HepG2 (cell line): ENCODE results near the gene IDUA. TPM values are rescaled to one million over a fixed set of nuclear protein-coding genes. Genes with fewer than 3 reads are reported as not detected.

Experiments used
- ATAC-seq: fragments of 200-7000 bp; cut with Tn5 transposase; 3 replicates; pipeline ENCODE4 v1.9.1; 2020; ENCODE audit warnings: mild to moderate bottlenecking, moderate library complexity
- BruUV-seq: library from RNA; stranded (reverse); fragments of 400-500 nt; replicated peaks from 2 replicates; lab custom pipeline; 2021; lab: Mats Ljungman, UMichigan
- CTCF ChIA-PET: fragments of 300-600 bp; formaldehyde crosslinking; extraction: SDS; loops from one replicate; lab custom pipeline; 2021; ENCODE audit warnings: low total read pairs, inconsistent platforms, low intra/inter-chr PET ratio; lab: Yijun Ruan, JAX
- POLR2A ChIA-PET: fragments of 350-600 bp; sonication (Branson Sonifier 250); formaldehyde crosslinking; loops from one replicate; lab custom pipeline; 2020; ENCODE audit warnings: antibody characterized with exemption, inconsistent platforms; lab: Yijun Ruan, JAX
- DNase-seq: peaks from one replicate; pipeline ENCODE4 v3.0.0-alpha.2; 2015; ENCODE audit warnings: low spot score
- FAIRE-seq: peaks from 3 replicates; lab custom pipeline; 2011; peaks lifted over from hg19 to GRCh38; lab: Jason Lieb, UNC
- H2AFZ ChIP-seq: one replicate; pipeline ENCODE4 v1.6.1; 2011; ENCODE audit warnings: low read length, inconsistent platforms
- H3K27ac ChIP-seq: fragments of 300-600 bp; 3 replicates; pipeline ENCODE4 v1.8.0; 2011; ENCODE audit warnings: mixed run types, mild to moderate bottlenecking, mixed read lengths, low read length, inconsistent platforms; ENCODE audit not compliant: insufficient read depth; ENCODE audit errors: extremely low read length
- H3K27me3 ChIP-seq, 2 experiments: fragments of 200-600 bp in 1 of 2; 2 replicates in 1 of 2; 3 replicates in 1 of 2; pipeline versions ENCODE4 v1.6.0 to v1.8.0; 2011; ENCODE audit warnings: low read length in 2 of 2, mild to moderate bottlenecking in 2 of 2, moderate library complexity in 2 of 2, inconsistent platforms in 1 of 2; ENCODE audit not compliant: insufficient read depth in 2 of 2, control insufficient read depth in 1 of 2
- H3K36me3 ChIP-seq, 2 experiments: fragments of 200-600 bp in 1 of 2; replicated peaks in 1 of 2; 2 replicates in 1 of 2; 3 replicates in 1 of 2; pipeline versions ENCODE4 v1.5.1 to v1.8.0; 2011; ENCODE audit warnings: low read length in 2 of 2, inconsistent platforms in 1 of 2; ENCODE audit not compliant: insufficient read depth in 2 of 2, control insufficient read depth in 1 of 2
- H3K4me1 ChIP-seq: 2 replicates; pipeline ENCODE4 v1.5.1; 2012; ENCODE audit warnings: low read length, inconsistent platforms; ENCODE audit not compliant: insufficient read depth
- H3K4me2 ChIP-seq: 2 replicates; pipeline ENCODE4 v1.6.0; 2011; ENCODE audit warnings: low read depth, low read length, inconsistent platforms
- H3K4me3 ChIP-seq, 3 experiments: fragments of 200-600 bp in 1 of 3; sonication (generic), shearing (Covaris generic) in 1 of 3; replicated peaks in 1 of 3; 2 replicates each; pipeline ENCODE4 v1.5.1; 2011 to 2016; ENCODE audit warnings: low read length in 3 of 3, inconsistent platforms in 2 of 3, low read depth in 2 of 3, mild to moderate bottlenecking in 2 of 3, control low read depth in 1 of 3, mixed read lengths in 1 of 3; ENCODE audit not compliant: insufficient read depth in 1 of 3
- H3K79me2 ChIP-seq: one replicate; pipeline ENCODE4 v1.6.1; 2011; ENCODE audit warnings: low read length, inconsistent platforms; ENCODE audit not compliant: insufficient read depth
- H3K9ac ChIP-seq: 2 replicates; pipeline ENCODE4 v1.6.0; 2011; ENCODE audit warnings: mild to moderate bottlenecking, low read depth, low read length, inconsistent platforms; ENCODE audit not compliant: insufficient read depth
- H3K9me3 ChIP-seq: 2 replicates; pipeline ENCODE4 v1.5.1; 2012; ENCODE audit warnings: mild to moderate bottlenecking, low read length
- H4K20me1 ChIP-seq: 2 replicates; pipeline ENCODE4 v1.6.0; 2011; ENCODE audit warnings: inconsistent platforms, mild to moderate bottlenecking, low read length, moderate library complexity; ENCODE audit not compliant: insufficient read depth
- AHR ChIP-seq: IDR thresholded peaks from 2 replicates; pipeline ENCODE4 v1.6.1; 2018; ENCODE audit warnings: missing genetic modification reagents, missing compliant biosample characterization
- CEBPZ ChIP-seq: IDR thresholded peaks from 2 replicates; pipeline ENCODE4 v1.6.1; 2012; ENCODE audit warnings: low read length, improper control_type of control experiment
- IKZF1 ChIP-seq: fragments of 450-650 bp; IDR thresholded peaks from 2 replicates; pipeline ENCODE4 v1.7.1; 2016
- MED8 ChIP-seq: sonication (generic); formaldehyde crosslinking; IDR thresholded peaks from 2 replicates; pipeline ENCODE4 v1.8.1; 2023; ENCODE audit warnings: mild to moderate bottlenecking, missing genetic modification reagents; ENCODE audit not compliant: insufficient replicate concordance
- PCBP1 ChIP-seq: fragments of 200-400 bp; formaldehyde crosslinking; IDR thresholded peaks from 2 replicates; pipeline ENCODE4 v1.6.1; 2017; ENCODE audit warnings: mild to moderate bottlenecking, low read depth, low read length, borderline replicate concordance
- SAFB2 ChIP-seq: sonication (generic); formaldehyde crosslinking; IDR thresholded peaks from 2 replicates; pipeline ENCODE4 v1.5.1; 2020; ENCODE audit warnings: missing genetic modification reagents, low read depth, mild to moderate bottlenecking, borderline replicate concordance
- SNAPC2 ChIP-seq: sonication (generic); formaldehyde crosslinking; IDR thresholded peaks from 2 replicates; pipeline ENCODE4 v1.8.1; 2022; ENCODE audit warnings: mild to moderate bottlenecking, missing genetic modification reagents
- TMF1 ChIP-seq: sonication (generic); formaldehyde crosslinking; IDR thresholded peaks from 2 replicates; pipeline ENCODE4 v1.8.1; 2022; ENCODE audit warnings: low read depth, missing genetic modification reagents
- ZBTB33 ChIP-seq: sonication (generic); formaldehyde crosslinking; IDR thresholded peaks from 2 replicates; pipeline ENCODE4 v1.4.0; 2020; ENCODE audit warnings: missing genetic modification reagents
- ZFP91 ChIP-seq: sonication (generic); formaldehyde crosslinking; IDR thresholded peaks from 2 replicates; pipeline ENCODE4 v1.9.0; 2022; ENCODE audit warnings: missing genetic modification reagents, mild to moderate bottlenecking, borderline replicate concordance
- ZGPAT ChIP-seq: IDR thresholded peaks from 2 replicates; pipeline ENCODE4 v1.6.1; 2016; ENCODE audit warnings: mild to moderate bottlenecking
- ZNF24 ChIP-seq: fragments of 450-650 bp; IDR thresholded peaks from 2 replicates; pipeline ENCODE4 v1.6.1; 2017; ENCODE audit warnings: antibody characterized with exemption, mild to moderate bottlenecking
- ZNF383 ChIP-seq: sonication (generic); formaldehyde crosslinking; IDR thresholded peaks from 2 replicates; pipeline ENCODE4 v1.4.0; 2020; ENCODE audit warnings: missing genetic modification reagents, mild to moderate bottlenecking, borderline replicate concordance
- ZNF550 ChIP-seq: sonication (generic); formaldehyde crosslinking; IDR thresholded peaks from 2 replicates; pipeline ENCODE4 v1.4.0; 2020; ENCODE audit warnings: mild to moderate bottlenecking, missing genetic modification reagents, borderline replicate concordance
- WGBS: methylation state at CpG from one replicate; pipeline ENCODE4 v1.1.6; 2017; ENCODE audit warnings: low lambda C conversion rate; 5-methylcytosine and 5-hydroxymethylcytosine counted together
- in situ Hi-C: cut with HindIII; loops from 2 replicates; pipeline ENCODE4 v1.10.0; 2017; ENCODE audit warnings: low pct_unique_long_range_greater_than_20kb; ENCODE audit not compliant: extremely low pct_ligation_motif_present
- intact Hi-C: fragments of 100-400 bp; cut with micrococcal nuclease; formaldehyde crosslinking; loops from one replicate; pipeline ENCODE4 v1.10.0; 2022; ENCODE audit not compliant: unreplicated experiment
- polyA plus RNA-seq, 8 experiments: library from polyadenylated mRNA; depleted of rRNA in 3 of 8; stranded (reverse) in 7 of 8; unstranded in 1 of 8; fragments of >200 nt; fragmentation: Illumina TruSeq in 4 of 8; extraction: Trizol in 4 of 8; gene quantifications; 2 replicates each; pipeline versions ENCODE4 v1.2.1 to v1.2.3, GENCODE V29; 2011 to 2016; ENCODE audit warnings: low read depth in 4 of 8, missing spikeins in 1 of 8, mixed read lengths in 1 of 8; ENCODE audit not compliant: insufficient read depth in 1 of 8
- total RNA-seq, 5 experiments: library from RNA; depleted of rRNA; stranded (reverse); fragments of >200 nt; fragmentation: Illumina TruSeq; extraction: Trizol; gene quantifications; 2 replicates each; pipeline ENCODE4 v1.2.3, GENCODE V29; 2016; ENCODE audit warnings: low read depth in 1 of 5

Gene IDUA
- total and polyA plus RNA-seq, 2 of the 13 experiments (the other 11 are each of a cell fraction or from before 2014, with no cell fraction given), result 0.77 to 1.0 TPM

- H3K4me2 ChIP-seq, result no peak overlapping the region
- ATAC-seq, result no peak
- no peak overlapping the region for H3K4me3 ChIP-seq
- no peak overlapping the region for H3K9ac ChIP-seq
- no peaks in the 10 kb centered on the region for H3K36me3 ChIP-seq
- intact Hi-C loops (no loop called here), in situ Hi-C loops (no loop called here)
- H4K20me1 ChIP-seq, result peaks cover 15% of the 10 kb centered on the region; the same call in 1 of the 2 replicates
- POLR2A ChIA-PET, result no interaction called here
- CTCF ChIA-PET, result no interaction called here
- no peak overlapping the region for H3K27ac ChIP-seq
- H3K4me1 ChIP-seq, result 0 out of 2 replicates have a peak, but pooled peaks cover 1% of the 10 kb centered on the region
- peaks cover 29 to 75% of the 10 kb centered on the region in 2 experiments for H3K27me3 ChIP-seq
- H3K9me3 ChIP-seq, result no peaks in the 10 kb centered on the region
- no peak for DNase-seq
- FAIRE-seq, result no peak
- H3K79me2 ChIP-seq, result no peaks in the 10 kb centered on the region
- 58% methylated on average over 27 of the region's 40 CpGs for WGBS
- BruUV-seq, result no TSS peak
- H2AFZ ChIP-seq, result no peak overlapping the region
- no peak for TF ChIP-seq AHR (CRISPR knock-in tag)
- no peak for TF ChIP-seq ZFP91 (CRISPR knock-in tag)
- no peak for TF ChIP-seq CEBPZ
- no peak for TF ChIP-seq IKZF1
- no peak for TF ChIP-seq ZNF383 (CRISPR knock-in tag)
- TF ChIP-seq ZNF24, result no peak
- TF ChIP-seq MED8, result no peak
- TF ChIP-seq ZGPAT, result no peak
- TF ChIP-seq SNAPC2 (CRISPR knock-in tag), result no peak
- no peak for TF ChIP-seq PCBP1
- no peak for TF ChIP-seq SAFB2 (CRISPR knock-in tag)
- peak; percentile 82 for TF ChIP-seq ZBTB33 (CRISPR knock-in tag)
- no peak for TF ChIP-seq TMF1 (CRISPR knock-in tag)
- TF ChIP-seq ZNF550 (CRISPR knock-in tag), result no peak
Measured at GRCh38 chr4:1050486-1051213, 63.8 kb downstream of the IDUA start.
